Measurements from ENCODE around the gene ME3. TPM values are rescaled to one million over a fixed set of nuclear protein-coding genes. Genes with fewer than 3 reads are reported as not detected.
"Not testable (repeated sequence)": the region's sequence is repeated elsewhere in the genome, so short reads cannot be mapped to it uniquely, and the experiment has no call there.

The ME3 gene
- total RNA-seq, 1 experiment from 2014 or later: 35.3 TPM

- BruUV-seq (replicated peaks): no TSS peak
- in situ Hi-C loops (cut with HindIII; ENCODE audit: low pct_unique_long_range_greater_than_20kb, low sequenced_read_pairs) (no loop called here), intact Hi-C loops (cut with micrococcal nuclease; ENCODE audit: unreplicated experiment) (no loop called here)
- ChIA-PET POLR2A (no interaction called here), CTCF (interaction anchor here (0.6 kb wide), 1 partner anchor 261 kb away, joined by 4 read pairs; no protein-coding TSS in a partner anchor)
- H3K9me3 ChIP-seq (ENCODE audit: control insufficient read depth, insufficient read depth, low read depth, low read length): no peaks in the 10 kb centered on the region
- DNase-seq (ENCODE audit: low read depth, low spot score) (no peak), ATAC-seq (peak; percentile 53; the same call in 1 of the 2 replicates)
- H3K4me1 ChIP-seq (ENCODE audit: control insufficient read depth, insufficient read depth, low read length): peaks cover 8% of the 10 kb centered on the region; the same call in 1 of the 2 replicates
- H3K4me3 ChIP-seq (ENCODE audit: low read depth in 2 of 2, low read length in 2 of 2): no peak overlapping the region
- H3K27me3 ChIP-seq (ENCODE audit: control insufficient read depth, insufficient read depth, low read length): no peaks in the 10 kb centered on the region
- TF ChIP-seq REST (IDR thresholded peaks at IDR 0.05; ENCODE audit: insufficient read depth in 1 of 2, low read depth in 2 of 2, low read length in 1 of 2): no peak
- no peak for TF ChIP-seq POLR2AphosphoS5 (IDR thresholded peaks at IDR 0.05; ENCODE audit: low read depth, low read length)
- no peak for TF ChIP-seq TCF7L2 (IDR thresholded peaks at IDR 0.05; ENCODE audit: low read depth, low read length)
- TF ChIP-seq CTCF (IDR thresholded peaks at IDR 0.05): no peak
- no peak for TF ChIP-seq SIN3A (IDR thresholded peaks at IDR 0.05; ENCODE audit: borderline replicate concordance, insufficient read depth, low read depth, low read length)
- no peaks in the 10 kb centered on the region; the same call in 1 of the 2 replicates for H3K36me3 ChIP-seq (ENCODE audit: control insufficient read depth, insufficient read depth, low read length)
- peak overlapping the region; percentile 69 for H3K27ac ChIP-seq (ENCODE audit: low read length)
Measured at GRCh38 chr11:86660088-86660487, 12.3 kb downstream of the ME3 start.

DNA sequence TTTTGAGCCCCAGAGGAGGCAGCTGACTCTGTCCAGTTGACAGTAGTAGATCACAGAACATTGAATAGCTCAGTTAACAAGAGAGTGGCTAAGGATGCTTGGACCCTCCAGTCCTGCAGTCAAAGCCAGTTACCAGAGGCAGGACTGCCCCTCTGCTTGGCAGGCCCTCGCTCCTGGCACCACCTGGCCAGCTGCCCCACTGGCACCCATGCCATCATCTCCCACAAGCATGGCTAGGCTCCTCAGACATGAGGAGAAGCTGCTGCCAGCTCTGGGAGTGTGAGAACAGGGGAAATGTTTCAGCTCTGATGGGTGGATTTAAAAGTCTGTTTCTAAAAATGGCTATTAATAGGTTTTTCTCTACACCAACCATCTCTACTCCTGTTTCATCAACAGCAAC is 13.9 kb downstream of the ME3 start:
- ChIA-PET CTCF (interaction anchor here (0.7 kb wide), 1 partner anchor 126 kb away, joined by 4 read pairs; no protein-coding TSS in a partner anchor), POLR2A (interaction anchor here (0.6 to 1.0 kb wide), 2 partner anchors 10 to 56 kb away, joined by 3 to 5 read pairs; no protein-coding TSS in a partner anchor)
- intact Hi-C loops (cut with micrococcal nuclease; ENCODE audit: unreplicated experiment) (no loop called here), in situ Hi-C loops (cut with HindIII; ENCODE audit: low pct_unique_long_range_greater_than_20kb, low sequenced_read_pairs) (no loop called here)
- H3K27me3 ChIP-seq (ENCODE audit: control insufficient read depth, insufficient read depth, low read length): no peaks in the 10 kb centered on the region
- DNase-seq (ENCODE audit: low read depth, low spot score): no peak
- TF ChIP-seq CTCF (IDR thresholded peaks at IDR 0.05) (no peak), REST (IDR thresholded peaks at IDR 0.05; ENCODE audit: insufficient read depth in 1 of 2, low read depth in 2 of 2, low read length in 1 of 2) (no peak), TCF7L2 (IDR thresholded peaks at IDR 0.05; ENCODE audit: low read depth, low read length) (no peak), POLR2AphosphoS5 (IDR thresholded peaks at IDR 0.05; ENCODE audit: low read depth, low read length) (no peak), SIN3A (IDR thresholded peaks at IDR 0.05; ENCODE audit: borderline replicate concordance, insufficient read depth, low read depth, low read length) (no peak)
- H3K4me1 ChIP-seq (ENCODE audit: control insufficient read depth, insufficient read depth, low read length): peaks cover 8% of the 10 kb centered on the region; the same call in 1 of the 2 replicates
- H3K36me3 ChIP-seq (ENCODE audit: control insufficient read depth, insufficient read depth, low read length): no peaks in the 10 kb centered on the region
- no peaks in the 10 kb centered on the region for H3K9me3 ChIP-seq (ENCODE audit: control insufficient read depth, insufficient read depth, low read depth, low read length)
- H3K27ac ChIP-seq (ENCODE audit: low read length): peak overlapping the region; percentile 52
- ATAC-seq: peak; percentile 38; the same call in 1 of the 2 replicates
- no TSS peak for BruUV-seq (replicated peaks)
- H3K4me3 ChIP-seq (ENCODE audit: low read depth in 2 of 2, low read length in 2 of 2): no peak overlapping the region

DNA sequence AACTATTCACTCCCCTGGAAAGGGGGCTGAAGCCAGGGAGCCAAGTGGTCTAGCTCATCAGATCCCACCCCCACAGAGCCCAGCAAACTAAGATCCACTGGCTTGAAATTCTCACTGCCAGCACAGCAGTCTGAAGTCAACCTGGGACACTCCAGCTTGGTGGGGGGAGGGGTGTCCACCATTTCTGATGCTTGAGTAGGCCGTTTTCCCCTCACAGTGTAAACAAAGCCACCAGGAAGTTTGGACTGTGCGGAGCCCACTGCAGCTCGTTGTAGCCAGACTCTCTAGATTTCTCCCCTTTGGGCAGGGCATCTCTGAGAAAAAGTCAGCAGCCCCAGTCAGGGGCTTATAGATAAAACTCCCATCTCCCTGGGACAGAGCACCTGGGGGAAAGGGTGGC is 27.2 kb downstream of the ME3 start:
- CTCF ChIA-PET; H3K4me1 ChIP-seq (ENCODE audit: control insufficient read depth, insufficient read depth, low read length); BruUV-seq (replicated peaks); POLR2A ChIA-PET; H3K9me3 ChIP-seq (ENCODE audit: control insufficient read depth, insufficient read depth, low read depth, low read length); ATAC-seq; H3K27ac ChIP-seq (ENCODE audit: low read length); H3K36me3 ChIP-seq (ENCODE audit: control insufficient read depth, insufficient read depth, low read length); H3K27me3 ChIP-seq (ENCODE audit: control insufficient read depth, insufficient read depth, low read length); in situ Hi-C loops (cut with HindIII; ENCODE audit: low pct_unique_long_range_greater_than_20kb, low sequenced_read_pairs); DNase-seq (ENCODE audit: low read depth, low spot score); intact Hi-C loops (cut with micrococcal nuclease; ENCODE audit: unreplicated experiment); H3K4me3 ChIP-seq (ENCODE audit: low read depth in 2 of 2, low read length in 2 of 2): not testable (repeated sequence)
